GM12865 (cell line): Measurements from ENCODE around the gene THRB.

Source experiments
- DNase-seq: peaks from one replicate; pipeline ENCODE4 v3.0.0; 2010; ENCODE audit warnings: low read depth
- H3K4me3 ChIP-seq: 2 replicates; pipeline ENCODE4 v1.5.1; 2011; ENCODE audit warnings: mild to moderate bottlenecking, low read depth, low read length, control low read depth
- CTCF ChIP-seq: IDR thresholded peaks from 2 replicates; pipeline ENCODE4 v1.5.1; 2011; ENCODE audit warnings: low read length, control low read depth, low read depth, inconsistent platforms; ENCODE audit not compliant: insufficient read depth; ENCODE audit errors: missing control alignments

THRB gene

GRCh38 chr3:24300949-24301348 lies 193.7 kb downstream of the THRB start:
- no peak overlapping the region for H3K4me3 ChIP-seq
- no peak for TF ChIP-seq CTCF
- DNase-seq: no peak

GRCh38 chr3:24299806-24300626 lies 194.6 kb downstream of the THRB start:
- no peak overlapping the region for H3K4me3 ChIP-seq
- TF ChIP-seq CTCF: no peak
- DNase-seq: no peak

GRCh38 chr3:24299246-24299805 lies 195.3 kb downstream of the THRB start:
- TF ChIP-seq CTCF: no peak
- H3K4me3 ChIP-seq: no peak overlapping the region
- no peak for DNase-seq

- no peak overlapping the region for H3K4me3 ChIP-seq
- TF ChIP-seq CTCF: no peak
- DNase-seq: no peak
Measured at GRCh38 chr3:24296441-24297205, 198.0 kb downstream of the THRB start.

GRCh38 chr3:24294150-24294549 lies 200.5 kb downstream of the THRB start:
- no peak for DNase-seq
- no peak for TF ChIP-seq CTCF
- H3K4me3 ChIP-seq: no peak overlapping the region

- no peak overlapping the region for H3K4me3 ChIP-seq
- DNase-seq: no peak
- TF ChIP-seq CTCF: no peak
Measured at GRCh38 chr3:24291646-24292045, 203.0 kb downstream of the THRB start.

- DNase-seq: no peak
- no peak for TF ChIP-seq CTCF
- H3K4me3 ChIP-seq: no peak overlapping the region
Measured at GRCh38 chr3:24290596-24290995, 204.1 kb downstream of the THRB start.
